NCI-H1417 treated with DMSO at 0.1 percent for 48 hours (cell line): ENCODE measurements around the gene DPH3.

Experiments
- DNase-seq: peaks from one replicate; lab custom pipeline; 2025; lab: John Stamatoyannopoulos, UW

Gene DPH3

DNA sequence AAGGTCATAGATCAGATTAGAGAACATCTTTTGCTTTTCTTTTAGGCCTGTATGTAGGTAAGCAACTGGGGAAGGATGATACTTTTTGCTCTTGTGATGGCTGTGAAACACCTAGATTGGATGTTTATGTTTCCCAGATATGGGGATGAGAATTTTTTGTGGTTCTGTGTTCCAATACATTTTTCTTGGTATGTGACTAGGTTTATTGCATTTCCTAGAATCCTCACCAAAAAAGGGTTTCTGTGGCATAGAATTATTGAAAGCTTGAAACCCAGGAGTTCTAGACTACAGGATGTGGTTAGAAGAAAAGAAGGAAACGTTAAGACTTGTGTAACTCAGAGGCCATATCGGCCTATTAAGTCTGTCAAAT, 26.1 kb upstream of the DPH3 start:
- DNase-seq, result no peak

GRCh38 chr3:16290007-16290826, 25.5 kb upstream of the DPH3 start:
- DNase-seq, result no peak

DNA sequence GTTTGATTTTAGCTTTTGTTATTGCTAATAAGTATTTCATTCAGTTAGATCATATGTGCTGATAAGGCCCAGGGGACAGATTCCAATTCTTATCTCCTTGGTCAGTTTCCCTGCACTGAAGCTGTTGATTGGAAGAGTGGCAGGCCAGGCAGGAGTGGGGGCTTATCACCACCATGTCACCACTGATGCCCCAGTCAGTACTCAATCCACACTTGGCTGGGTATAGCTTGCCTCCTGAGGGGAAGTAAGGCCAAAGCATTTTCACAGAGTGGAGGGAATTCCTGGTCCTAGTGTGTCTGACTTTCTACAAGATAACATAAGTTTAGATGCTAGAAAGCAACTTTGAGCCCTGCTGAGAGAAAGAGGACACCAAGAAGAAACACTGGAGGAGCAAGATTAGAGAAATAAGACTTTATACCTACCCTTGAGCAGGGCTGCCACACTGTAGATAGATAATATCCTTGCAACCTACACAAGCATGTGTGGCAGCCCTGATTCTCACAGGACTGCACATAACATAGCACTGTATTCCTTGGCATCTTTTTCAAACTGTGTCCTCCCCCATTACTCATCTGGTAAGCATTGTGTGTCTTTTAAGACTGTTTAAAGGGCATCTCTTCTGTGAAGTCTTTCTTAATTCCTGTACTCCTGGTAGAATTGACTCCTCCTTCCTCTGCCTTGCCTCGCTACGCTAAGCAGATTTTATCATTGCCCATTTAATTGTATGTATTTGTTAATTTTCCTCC, 24.6 kb upstream of the DPH3 start:
- no peak for DNase-seq

- DNase-seq, result no peak
Observed at GRCh38 chr3:16288664-16289063, 23.9 kb upstream of the DPH3 start.

- DNase-seq, result no peak
Observed at GRCh38 chr3:16286751-16287543, 22.2 kb upstream of the DPH3 start.

DNA sequence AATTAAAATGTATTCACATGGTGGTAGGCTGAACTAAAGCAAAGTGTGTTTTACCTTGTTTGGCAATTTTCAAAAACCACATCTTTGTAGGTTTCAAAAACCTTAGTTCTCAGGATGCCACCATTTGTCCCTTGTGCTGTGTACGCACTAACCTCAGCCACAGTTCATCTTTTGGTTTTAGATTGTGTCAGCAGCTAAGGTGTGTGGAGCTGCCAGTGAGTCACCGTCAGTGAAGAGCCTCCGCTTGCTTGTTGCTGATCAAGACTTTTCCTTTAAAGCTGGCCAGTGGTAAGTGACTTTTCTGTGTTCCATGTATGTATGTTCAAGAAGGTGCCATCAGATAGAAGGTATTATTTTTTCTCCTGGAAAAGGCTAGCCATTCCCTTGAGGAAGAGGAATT, 21.4 kb upstream of the DPH3 start:
- no peak for DNase-seq

GRCh38 chr3:16284633-16285032, 19.9 kb upstream of the DPH3 start:
- no peak for DNase-seq

- DNase-seq, result no peak
Observed at GRCh38 chr3:16280671-16281070, 15.9 kb upstream of the DPH3 start.

GRCh38 chr3:16279010-16279801, 14.5 kb upstream of the DPH3 start:
- no peak for DNase-seq

DNA sequence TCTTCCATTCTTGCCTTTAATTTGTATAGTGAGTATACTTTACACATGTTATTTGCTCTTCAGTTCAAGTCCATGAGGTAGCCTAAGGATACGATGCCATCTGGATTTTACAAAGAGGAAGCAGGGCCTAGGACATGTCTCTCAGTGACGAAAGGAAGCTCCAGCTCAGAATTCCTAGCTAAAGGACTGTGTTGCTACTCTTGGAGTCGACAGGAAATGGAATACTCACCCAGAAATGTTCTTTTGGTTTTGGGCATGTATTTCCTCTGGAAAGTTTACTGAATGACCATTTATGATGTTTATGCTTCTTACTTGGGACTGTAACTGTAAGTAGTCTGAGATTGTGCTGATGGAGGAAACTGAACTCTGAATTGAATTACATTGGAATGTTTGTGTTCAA, 12.7 kb upstream of the DPH3 start:
- no peak for DNase-seq

GRCh38 chr3:16273867-16274266, 9.1 kb upstream of the DPH3 start:
- DNase-seq, result no peak

GRCh38 chr3:16272588-16272987, 7.8 kb upstream of the DPH3 start:
- no peak for DNase-seq

DNA sequence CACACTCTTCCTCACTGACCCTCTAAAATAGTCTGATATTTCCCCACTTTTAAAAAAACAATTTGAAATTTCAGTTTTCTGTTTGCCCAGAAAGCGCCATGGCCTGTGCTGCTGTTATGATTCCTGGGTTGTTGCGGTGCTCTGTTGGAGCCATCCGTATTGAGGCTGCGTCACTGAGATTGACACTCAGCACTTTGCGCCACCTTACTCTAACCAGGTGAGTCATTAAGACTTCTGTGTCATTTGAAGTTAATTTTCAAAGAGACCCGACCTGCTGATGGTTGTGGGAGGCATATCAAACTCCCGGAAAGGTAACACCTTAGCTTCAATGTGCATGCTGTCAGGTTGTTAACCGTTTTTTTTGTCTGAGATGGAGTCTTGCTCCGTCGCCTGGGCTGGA, 6.1 kb upstream of the DPH3 start:
- no peak for DNase-seq

DNA sequence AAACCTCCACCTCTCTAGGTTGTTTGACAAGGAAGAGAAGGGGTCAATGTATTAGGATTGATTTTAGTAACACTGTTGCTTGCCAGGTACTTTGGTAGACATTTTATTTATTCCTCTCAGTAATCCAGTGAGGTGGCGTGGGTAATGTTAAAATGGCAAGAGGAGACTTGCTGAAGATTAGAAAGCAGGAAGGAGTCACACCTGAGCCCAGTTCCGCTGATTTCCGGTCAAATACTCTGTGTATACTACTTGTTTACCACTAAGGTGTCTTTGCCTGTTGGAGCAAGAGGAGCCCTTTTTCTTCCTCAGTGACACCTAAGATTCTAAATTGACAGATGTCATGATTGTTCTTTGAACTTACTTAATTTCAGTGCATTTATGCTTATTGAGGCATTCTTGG, 2.0 kb upstream of the DPH3 start:
- DNase-seq, result no peak

GRCh38 chr3:16265455-16265786, 678 bp upstream of the DPH3 start:
- DNase-seq, result no peak

GRCh38 chr3:16264174-16264707, 502 bp downstream of the DPH3 start:
- no peak for DNase-seq

DNA sequence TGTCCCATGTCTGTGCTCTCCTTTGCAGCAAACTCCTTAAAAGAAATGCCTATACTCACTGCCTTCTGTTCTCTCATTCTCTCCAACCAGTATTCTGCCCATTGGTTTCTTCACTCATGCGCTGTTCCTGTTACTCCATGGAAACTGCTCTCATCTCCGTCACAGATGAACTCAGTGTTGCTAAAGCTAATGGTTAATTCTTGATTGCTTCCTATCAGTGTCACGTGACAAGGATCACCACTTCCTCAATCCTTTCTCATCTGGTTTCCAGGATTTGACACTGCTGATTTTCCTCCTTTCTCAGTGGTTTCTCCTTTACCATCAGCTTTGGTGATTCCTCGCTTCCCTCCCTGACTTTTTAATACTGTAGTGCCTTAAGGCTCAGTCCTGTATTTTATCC, 2.6 kb downstream of the DPH3 start:
- no peak for DNase-seq

- no peak for DNase-seq
Observed at GRCh38 chr3:16260046-16260445, 4.7 kb downstream of the DPH3 start.

DNA sequence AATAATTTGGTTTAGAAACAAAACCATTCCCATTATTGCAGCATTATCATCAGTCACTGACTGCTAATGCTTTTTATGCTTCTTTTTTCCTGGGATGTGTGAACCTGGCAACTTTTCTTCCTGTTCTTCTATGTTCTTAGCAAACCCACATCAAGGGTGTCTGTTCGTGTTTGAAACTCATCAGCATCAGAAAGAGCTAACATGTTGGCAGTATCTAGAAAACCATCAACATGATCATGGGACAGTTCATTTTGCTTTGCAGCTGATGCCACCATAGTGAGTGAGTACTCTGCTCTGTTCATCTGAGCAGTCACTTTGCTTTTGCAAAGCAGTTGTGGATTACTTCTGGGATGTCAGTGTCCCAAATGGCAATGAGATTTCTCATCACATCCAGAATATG, 5.9 kb downstream of the DPH3 start:
- no peak for DNase-seq

DNA sequence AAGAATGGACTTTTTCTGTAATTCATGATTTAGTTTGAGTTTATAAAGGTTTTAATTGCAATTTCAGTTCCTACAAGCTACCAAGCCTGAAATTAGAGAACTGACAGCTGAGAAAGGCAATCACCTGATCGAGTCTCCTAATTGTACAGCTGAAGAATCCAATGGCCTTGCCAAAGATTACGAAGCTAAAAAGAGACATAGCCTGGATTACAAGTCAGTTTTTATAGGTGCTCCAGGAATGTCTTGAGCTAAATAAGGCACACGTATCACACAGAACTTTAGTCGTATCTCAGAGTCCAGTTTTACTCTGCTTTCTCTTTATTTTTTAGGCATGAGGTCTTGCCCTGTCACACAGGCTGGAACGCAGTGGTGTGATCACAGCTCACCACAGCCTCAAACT, 6.6 kb downstream of the DPH3 start:
- DNase-seq, result no peak

DNA sequence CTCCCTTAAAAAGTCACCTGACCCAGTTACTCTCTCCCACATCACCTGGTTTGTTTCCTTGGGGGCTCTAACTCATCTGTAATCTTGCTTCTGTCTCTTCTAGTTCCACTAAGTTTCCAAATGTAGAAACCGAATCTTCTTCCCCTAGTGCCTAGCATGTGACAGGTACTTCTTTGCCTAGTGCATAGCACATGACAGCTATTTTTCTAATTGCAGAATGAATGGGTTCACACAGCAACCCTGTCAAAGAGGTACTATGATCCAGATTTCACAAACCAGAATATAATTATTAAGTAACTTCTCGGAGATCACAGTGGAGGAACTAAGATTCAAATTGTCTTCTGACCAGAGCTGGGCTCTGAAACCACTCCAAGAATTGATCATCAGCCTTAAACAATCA, 7.4 kb downstream of the DPH3 start:
- no peak for DNase-seq

DNA sequence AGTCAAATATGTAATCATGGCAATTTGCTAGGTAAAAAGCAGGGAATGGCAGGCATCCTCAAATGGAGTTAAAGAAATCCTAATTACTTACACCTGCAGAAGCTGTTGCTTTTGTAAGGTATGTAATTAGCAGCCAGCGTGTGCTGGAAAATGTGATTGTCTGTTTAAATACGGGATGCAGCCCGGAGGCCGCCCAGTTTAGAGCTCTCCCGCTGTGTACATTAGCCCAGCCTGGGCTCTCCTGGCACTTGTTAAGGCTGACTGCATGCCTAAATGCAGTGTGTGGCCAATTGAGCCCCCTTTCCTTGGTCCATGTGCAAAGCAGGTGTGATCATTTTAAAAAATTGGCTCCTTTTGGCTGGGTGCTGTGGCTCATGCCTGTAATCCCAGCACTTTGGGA, 9.0 kb downstream of the DPH3 start:
- peak; percentile 84 for DNase-seq
